Keratinocyte (primary cell): ENCODE data around the gene MAEA.

Source experiments
- EZH2 ChIP-seq: IDR thresholded peaks from one replicate; pipeline ENCODE4 v1.6.1; 2012; ENCODE audit warnings: inconsistent platforms, mild to moderate bottlenecking, low read length, moderate library complexity
- TF ChIP-seq, protein P1 (sequence below), 3 experiments: IDR thresholded peaks in 1 of 3; conservative IDR thresholded peaks in 1 of 3; optimal IDR thresholded peaks in 1 of 3; 2 replicates in 2 of 3; 3 replicates in 1 of 3; pipeline versions ENCODE3 to v1.5.1; 2011; ENCODE audit warnings: low read length in 3 of 3, mild to moderate bottlenecking in 3 of 3, moderate library complexity in 2 of 3, control low read depth in 1 of 3, inconsistent platforms in 1 of 3; ENCODE audit not compliant: insufficient read depth in 2 of 3; ENCODE audit errors: extremely low read depth in 1 of 3

DNA sequence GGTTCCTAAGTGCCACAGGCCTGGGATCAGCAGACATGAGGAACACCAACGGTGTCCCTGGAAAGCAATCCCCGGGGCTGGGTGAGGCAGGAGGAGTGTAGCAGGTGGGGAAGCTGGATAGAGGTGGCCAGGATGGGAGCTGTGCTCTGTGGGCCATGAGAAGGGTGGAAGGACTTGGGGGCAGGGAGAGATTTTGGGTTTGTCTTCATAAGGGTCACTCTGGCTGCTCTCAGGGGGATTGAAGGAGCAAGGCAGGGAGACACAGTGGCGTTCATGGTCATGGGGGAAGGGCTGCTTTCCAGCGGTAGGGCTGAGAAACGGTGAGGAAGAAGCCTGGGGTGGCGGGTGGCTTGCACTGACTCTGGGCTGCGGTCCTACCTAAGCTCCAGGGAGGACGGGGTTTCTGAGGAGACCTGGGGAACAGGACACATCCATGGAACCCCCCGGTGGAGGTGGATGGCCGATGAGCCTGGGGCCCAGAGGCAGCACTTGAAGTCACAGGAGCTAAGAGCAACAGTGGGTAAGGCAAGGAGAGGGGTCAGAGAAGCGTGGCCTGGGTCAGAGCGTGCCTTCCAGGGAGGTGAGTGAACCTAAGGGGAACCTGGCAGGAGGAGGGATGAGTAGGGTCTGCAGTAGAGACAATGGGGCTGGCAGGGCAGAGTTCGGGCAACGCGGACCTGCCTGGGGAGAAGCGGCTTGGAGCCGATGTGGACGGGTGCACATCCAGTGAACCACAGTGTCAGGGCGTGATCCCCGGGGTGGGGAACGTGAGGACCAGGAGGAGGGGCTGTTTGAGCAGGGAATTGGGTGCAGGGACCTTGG, 28.4 kb upstream of the MAEA start:
- TF ChIP-seq, protein P1, sequence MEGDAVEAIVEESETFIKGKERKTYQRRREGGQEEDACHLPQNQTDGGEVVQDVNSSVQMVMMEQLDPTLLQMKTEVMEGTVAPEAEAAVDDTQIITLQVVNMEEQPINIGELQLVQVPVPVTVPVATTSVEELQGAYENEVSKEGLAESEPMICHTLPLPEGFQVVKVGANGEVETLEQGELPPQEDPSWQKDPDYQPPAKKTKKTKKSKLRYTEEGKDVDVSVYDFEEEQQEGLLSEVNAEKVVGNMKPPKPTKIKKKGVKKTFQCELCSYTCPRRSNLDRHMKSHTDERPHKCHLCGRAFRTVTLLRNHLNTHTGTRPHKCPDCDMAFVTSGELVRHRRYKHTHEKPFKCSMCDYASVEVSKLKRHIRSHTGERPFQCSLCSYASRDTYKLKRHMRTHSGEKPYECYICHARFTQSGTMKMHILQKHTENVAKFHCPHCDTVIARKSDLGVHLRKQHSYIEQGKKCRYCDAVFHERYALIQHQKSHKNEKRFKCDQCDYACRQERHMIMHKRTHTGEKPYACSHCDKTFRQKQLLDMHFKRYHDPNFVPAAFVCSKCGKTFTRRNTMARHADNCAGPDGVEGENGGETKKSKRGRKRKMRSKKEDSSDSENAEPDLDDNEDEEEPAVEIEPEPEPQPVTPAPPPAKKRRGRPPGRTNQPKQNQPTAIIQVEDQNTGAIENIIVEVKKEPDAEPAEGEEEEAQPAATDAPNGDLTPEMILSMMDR (optimal IDR thresholded peaks at IDR 0.05 in 1 of 3, IDR thresholded peaks at IDR 0.05 in 1 of 3, conservative IDR thresholded peaks at IDR 0.05 in 1 of 3; ENCODE audit: extremely low read depth in 1 of 3, insufficient read depth in 2 of 3, low read length in 3 of 3), result no peak
- TF ChIP-seq EZH2, result no peak
